GM18505 (cell line): ENCODE measurements around the gene C21orf58.

Experiments used
- ATAC-seq: cut with Tn5 transposase; IDR thresholded peaks from one replicate; pipeline ENCODE4 v1.9.1; 2021; ENCODE audit not compliant: unreplicated experiment
- POLR2A ChIP-seq: IDR thresholded peaks from 4 replicates; pipeline ENCODE4 v1.6.1; 2011; ENCODE audit warnings: borderline replicate concordance; ENCODE audit not compliant: insufficient read depth, insufficient read length; ENCODE audit errors: extremely low read depth

C21orf58 gene

DNA sequence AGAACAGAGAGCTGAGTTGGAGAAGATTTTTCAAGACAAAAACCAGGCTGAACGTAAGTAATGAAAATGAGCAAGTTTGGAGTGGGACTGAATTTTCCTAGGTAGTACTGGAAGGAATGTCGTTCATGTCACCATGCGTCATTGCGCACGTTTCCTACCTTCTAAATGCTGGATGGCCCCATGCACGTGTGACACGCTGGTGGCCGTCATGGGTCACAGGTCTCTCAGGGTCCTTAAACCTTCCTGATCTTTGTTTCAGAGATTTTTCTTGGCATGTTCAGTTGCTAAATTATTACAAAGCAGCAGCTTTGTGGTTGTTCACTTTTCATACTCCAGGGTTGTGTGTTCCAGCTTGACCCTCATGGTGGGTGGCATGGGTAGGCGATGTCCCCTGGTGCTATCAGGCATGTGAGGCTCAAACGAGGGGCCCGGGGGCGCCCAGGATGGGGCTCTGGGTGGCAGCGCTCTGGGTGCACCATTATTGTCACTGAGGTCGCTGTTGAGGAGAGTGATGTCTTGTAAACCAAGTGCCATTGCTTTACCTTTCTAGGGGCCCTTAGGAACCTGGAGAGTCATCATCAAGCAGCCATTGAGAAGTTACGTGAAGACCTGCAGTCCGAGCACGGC, 25.6 kb upstream of the C21orf58 start:
- no peak for ATAC-seq
- TF ChIP-seq POLR2A, result no peak

DNA sequence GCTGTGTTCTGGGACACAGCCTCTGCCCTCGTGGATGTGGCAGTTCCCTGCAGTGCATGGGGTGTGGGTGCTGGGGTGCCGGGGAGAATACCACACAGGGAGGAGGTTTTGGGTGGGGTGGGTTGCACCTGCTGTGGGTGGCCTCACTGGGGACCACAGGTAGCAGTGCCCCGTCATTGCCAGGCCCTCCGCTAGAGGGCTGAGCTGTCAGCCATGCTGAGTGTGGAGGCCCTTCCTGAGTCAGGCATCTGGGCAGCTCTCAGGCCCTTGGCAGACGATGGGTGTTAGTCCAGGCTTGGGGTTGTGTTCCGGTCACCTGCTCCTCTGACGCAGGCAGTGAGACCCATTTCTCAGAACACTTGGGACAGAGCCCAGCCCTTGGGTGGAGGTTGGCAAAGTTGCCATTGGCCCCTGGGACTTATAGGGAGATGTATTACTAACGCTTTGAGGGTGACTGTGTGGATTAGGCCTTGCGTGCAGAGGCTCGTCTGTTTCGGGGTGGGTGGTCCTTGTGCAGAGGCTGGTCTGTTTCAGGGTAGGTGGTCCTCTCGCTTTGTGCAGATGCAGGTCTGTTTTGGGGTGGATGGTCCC, 24.2 kb upstream of the C21orf58 start:
- no peak for TF ChIP-seq POLR2A
- ATAC-seq, result no peak

DNA sequence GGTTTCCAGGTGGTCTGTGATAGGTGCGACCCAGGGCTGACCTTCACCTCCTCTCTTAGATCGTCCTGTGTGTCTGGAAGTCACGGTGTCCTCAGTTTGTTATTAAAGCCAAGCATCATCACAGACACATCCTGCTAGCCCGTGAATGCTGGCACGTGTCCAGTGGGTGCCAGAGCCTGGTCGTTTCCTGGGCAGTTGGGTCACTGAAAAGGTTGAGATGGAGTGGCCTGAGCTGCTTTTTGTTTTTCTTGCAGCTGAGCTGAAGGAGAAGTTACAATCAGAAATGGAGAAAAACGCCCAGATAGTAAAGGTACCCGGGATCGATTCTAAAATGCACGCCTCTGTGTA, 23.5 kb upstream of the C21orf58 start:
- ATAC-seq, result no peak
- no peak for TF ChIP-seq POLR2A

DNA sequence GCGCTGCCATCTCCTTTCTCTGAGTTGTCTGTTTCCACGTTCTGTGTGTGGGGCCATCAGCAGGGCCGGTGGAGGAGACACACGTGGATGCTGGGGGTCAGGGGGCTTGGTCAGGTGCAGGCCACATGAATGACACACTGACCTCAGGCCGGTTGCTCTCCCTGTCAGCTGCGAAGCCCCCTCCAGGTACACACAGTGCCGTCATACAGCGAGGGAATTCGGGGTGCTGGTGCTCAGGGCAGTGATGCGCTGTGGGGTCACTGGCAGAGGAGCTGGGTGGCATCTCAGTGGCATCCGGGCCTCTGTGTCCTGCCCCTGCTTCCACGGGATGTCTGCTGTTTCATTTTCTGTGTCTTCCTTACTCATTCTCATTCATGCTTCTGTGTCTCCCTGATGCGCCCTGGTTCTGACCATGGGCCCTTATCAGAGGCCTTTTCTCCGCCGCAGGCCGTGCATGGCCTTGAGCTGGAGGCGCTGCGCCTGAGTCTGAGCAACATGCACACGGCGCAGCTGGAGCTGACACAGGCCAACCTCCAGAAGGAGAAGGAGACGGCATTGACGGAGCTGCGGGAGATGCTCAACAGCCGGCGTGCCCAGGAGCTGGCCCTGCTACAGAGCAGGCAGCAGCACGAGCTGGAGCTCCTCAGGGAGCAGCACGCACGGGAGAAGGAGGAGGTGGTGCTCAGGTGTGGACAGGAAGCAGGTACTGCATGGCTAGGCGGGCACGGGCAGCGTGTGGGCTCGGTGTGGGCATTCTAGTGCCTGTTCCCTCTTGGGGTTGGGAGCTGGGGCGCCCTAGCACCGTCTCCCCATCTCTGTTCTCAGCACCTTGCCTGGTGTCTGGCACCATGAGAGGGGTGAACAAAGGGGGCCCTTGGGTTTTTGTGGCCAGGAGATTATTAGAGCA, 22.9 kb upstream of the C21orf58 start:
- ATAC-seq, result no peak
- TF ChIP-seq POLR2A, result no peak

DNA sequence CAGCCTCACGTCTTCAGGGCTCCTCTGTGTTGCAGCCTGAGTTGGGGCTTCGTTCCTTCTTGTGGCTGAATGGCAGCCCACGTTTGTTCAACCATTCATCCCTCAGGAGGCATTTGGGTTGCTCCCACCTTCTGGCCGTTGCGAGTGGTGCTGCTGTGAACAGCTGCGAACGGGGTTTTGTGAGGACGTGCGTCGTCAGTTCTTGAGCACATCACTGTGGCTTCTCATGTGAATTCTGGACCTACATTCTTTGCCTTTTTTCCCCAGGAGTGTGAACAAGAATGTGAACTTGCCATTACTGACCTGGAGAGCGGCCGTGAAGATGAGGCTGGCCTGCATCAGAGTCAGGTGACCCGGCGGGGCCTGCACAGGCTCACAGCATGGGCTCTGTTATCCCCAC, 22.2 kb upstream of the C21orf58 start:
- no peak for ATAC-seq
- no peak for TF ChIP-seq POLR2A

DNA sequence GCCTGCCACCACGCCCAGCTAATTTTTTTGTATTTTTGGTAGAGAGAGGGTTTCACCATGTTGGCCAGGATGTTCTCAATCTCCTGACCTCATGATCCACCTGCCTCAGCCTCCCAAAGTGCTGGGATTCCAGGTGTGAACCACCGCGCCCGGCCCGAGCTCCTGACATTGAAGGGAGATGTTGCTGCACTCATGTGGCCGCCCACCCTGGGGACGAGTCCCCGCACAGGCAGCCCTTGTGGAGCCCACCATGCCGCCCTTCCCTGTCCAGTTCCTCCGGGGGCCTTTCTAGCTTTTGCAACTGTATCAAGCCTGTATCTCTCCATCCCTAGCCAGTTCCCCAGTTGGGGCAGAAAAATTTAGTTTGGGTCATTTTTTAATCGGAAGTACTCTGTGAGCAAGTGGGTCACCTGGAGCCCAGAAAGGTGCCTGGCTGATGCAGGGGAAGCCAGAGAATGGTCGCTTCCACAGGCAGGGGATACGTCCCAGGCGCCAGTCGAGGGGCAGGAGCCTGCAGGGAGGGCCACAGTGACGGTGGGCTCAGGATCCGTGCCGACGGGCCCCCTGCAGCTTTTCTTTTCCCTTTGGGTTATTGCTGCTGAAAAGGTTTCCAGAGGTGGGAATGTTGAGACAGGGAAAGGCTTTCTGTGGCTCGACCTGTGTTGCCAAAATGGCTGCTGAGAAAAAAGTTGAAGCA, 20.7 kb upstream of the C21orf58 start:
- ATAC-seq, result no peak
- no peak for TF ChIP-seq POLR2A

DNA sequence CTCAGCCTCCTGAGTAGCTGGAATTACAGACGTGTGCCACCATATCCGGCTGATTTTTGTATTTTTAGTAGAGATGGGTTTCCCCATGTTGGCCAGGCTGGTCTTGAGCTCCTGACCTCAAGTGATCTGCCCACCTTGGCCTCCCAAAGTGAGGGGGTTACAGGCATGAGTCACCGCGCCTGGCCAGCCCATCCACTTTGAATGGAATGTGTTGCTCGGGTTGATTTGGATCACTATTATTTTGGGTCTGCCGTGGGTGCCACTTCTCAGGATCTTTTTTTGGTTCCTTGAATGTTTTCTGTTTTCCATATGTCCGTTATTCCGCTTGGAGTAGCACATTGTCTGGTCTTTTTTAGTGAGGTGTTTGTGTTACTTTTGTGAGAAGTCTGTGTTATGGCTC, 17.3 kb upstream of the C21orf58 start:
- TF ChIP-seq POLR2A, result no peak
- no peak for ATAC-seq

DNA sequence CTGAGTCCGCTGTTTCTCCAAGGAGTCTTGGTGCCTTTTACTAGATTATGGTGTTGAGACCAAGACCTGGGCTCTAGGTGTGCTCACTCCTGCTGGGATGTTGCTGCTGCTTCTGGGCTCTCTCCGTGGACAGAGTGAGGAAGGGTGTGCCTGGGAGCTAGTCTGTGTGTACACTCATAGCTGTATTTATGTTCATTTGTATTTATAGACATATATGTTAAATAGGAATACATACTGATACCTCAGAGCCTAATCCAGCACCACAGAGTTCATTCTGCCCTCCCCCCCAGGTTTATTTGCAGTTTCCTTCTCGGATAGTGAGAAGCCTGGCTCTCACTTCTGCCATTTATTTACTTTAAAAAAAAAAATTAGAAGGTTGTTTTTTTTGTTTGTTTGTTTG, 12.9 kb upstream of the C21orf58 start:
- no peak for TF ChIP-seq POLR2A
- ATAC-seq, result no peak

DNA sequence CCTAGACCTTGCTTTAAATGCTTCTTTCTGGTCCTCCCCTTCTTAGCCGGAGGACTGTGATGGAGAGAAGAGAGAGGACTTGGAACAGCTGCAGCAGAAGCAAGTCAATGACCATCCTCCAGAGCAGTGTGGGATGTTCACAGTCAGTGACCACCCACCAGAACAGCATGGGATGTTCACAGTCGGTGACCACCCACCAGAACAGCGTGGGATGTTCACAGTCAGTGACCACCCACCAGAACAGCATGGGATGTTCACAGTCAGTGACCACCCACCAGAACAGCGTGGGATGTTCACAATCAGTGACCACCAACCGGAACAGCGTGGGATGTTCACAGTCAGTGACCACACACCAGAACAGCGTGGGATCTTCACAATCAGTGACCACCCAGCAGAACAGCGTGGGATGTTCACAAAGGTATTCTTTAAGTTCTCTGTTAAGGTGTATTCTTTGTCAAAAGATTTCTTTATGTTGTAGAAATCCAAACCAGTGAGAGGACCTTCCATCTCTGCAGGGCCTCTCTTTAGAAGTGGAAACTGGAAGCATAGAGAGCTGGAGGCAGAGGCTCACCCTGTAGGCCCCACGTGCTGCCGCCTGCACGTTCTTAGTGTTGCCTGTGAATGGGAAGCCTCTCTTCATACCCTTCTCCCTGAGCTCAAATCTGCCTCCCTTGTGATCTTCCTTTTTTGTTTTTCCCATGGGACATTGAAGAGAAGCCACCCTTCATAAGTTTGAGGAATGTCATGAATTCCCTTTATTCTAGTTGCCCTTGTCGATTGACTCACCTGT, 10.9 kb upstream of the C21orf58 start:
- ATAC-seq, result no peak
- no peak for TF ChIP-seq POLR2A

DNA sequence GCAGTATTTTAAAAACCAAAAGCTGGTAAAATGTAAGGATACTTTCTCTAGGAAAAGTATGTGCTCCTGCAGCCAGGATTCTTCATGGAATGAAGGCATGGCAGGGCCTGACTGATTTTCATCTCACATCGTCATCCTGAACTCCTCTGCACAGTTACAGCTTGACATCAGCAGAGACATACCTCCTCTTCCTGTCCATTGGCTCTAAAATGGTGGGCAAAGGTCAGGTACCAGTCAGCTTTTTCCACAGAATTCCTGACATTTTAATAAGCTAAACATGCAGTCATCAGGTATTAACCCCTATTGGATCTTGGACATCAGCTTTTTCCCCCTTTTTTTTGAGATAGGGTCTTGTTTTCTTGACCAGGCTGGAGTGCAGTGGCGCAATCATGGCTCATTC, 6.1 kb upstream of the C21orf58 start:
- no peak for TF ChIP-seq POLR2A
- no peak for ATAC-seq

DNA sequence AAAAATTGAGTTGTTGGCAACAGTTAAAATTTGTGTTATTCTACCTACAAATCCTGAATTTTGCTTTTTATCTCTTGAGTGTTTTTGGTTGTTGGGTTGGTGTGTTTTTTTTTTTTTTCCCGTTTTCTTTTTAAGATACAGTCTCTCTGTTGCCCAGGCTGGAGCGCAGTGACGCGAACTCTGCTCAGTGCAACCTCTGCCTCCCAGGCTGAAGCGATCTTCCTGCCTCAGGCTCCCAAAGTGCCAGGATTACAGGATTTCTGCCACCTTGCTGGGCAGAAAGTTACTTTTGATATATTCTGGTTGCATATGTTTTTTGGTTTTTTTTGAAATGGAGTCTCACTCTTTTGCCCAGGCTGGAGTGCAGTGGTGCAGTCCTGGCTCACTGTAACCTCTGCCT, 4.5 kb upstream of the C21orf58 start:
- TF ChIP-seq POLR2A, result no peak
- ATAC-seq, result no peak

DNA sequence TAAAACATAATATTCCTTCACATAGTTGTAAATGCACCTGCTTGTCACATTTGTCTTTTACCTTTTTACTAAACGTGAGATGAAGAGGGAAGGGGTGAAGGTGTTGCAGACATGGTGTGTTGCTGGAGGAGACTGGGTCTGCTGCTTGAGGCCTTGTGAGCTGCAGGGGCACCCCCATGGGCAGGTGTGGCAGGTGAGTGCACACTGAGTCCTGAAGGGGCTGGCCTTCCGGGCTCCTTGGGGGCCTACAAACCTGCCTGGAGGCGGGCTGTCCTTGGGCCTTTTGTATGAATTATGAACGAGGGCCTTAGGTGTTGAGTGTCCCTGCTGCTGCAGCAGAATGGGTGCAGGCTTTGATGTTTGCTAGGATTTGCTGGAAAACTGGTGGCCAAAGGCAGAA, 4.0 kb upstream of the C21orf58 start:
- no peak for ATAC-seq
- TF ChIP-seq POLR2A, result no peak

DNA sequence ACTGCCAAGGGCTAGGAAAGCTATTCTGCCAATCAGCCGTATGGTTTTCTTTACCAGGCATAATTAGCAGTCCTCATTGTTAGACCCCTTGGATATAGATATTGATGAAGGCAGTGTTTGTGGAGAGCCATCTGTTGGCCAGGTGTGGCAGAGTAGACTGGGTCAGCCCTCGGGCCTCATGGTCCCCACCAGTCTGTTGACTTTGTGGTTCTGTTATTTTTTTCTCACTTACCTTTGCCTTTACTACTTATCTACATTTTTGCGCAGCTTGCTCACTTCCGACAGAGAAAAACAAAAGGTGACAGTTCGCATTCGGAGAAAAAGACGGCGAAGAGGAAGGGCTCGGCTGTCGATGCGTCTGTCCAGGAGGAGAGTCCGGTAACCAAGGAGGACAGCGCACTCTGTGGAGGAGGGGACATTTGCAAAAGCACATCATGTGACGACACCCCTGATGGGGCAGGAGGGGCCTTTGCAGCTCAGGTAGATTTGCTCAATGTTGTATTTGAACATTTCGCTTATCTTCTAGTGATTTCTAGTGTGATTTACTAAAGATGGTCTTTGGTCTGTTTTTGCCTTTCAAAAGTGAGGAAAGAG, 2.5 kb upstream of the C21orf58 start:
- ATAC-seq, result no peak
- no peak for TF ChIP-seq POLR2A
